Peyer's patch (tissue), 4 donors: Measurements from ENCODE around the gene OAS2.

ENCODE experiments used
- CTCF ChIP-seq, 6 experiments: fragments of 450-650 bp in 4 of 6; fragments of 200-600 bp in 2 of 6; sonication (generic) in 1 of 6; IDR thresholded peaks; one replicate each; pipeline ENCODE4 v1.5.1; 2017 to 2019; ENCODE audit warnings: antibody characterized with exemption in 6 of 6, mild to moderate bottlenecking in 3 of 6, moderate library complexity in 1 of 6
- POLR2A ChIP-seq, 2 donors: fragments of 450-650 bp; IDR thresholded peaks; one replicate each; pipeline ENCODE4 v1.5.1; 2017; ENCODE audit warnings: antibody characterized with exemption in 2 of 2, mild to moderate bottlenecking in 2 of 2, moderate library complexity in 2 of 2

DNA sequence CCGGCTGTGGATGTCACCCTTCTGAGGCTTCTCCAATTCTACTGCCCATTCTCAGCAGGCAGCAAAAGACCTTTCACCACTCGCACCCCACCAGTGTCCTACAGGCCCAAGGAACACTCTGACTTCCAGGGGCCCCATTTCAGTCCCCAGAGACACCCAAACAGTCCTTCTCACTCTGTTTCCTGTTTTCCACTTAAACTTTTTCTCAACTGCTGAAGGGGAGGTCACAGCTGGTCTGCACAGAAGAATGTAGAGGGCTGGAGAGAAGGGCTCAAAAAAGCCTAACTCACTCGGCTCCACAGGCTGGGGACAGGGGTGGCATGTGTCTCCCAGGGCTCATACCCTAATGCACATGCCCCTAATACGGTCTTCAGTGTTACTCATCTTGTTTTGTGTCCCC, 74.0 kb downstream of the OAS2 start:
- TF ChIP-seq CTCF (IDR thresholded peaks at IDR 0.05): no peak
- no peak for TF ChIP-seq POLR2A (IDR thresholded peaks at IDR 0.05)
